T-helper 1 cell treated with Interleukin-12 subunit alpha and Interleukin-12 subunit beta and Interleukin-4 antibody, amounts not matched to agents 30 μg/mL and 1 μg/mL, for 36 hours (primary cell): ENCODE results near the gene MFSD2A.

Experiments
- H3K27ac Mint-ChIP-seq: one replicate; pipeline ENCODE4 v1.8.0; 2021; ENCODE audit warnings: mild to moderate bottlenecking, mixed read lengths
- H3K27me3 Mint-ChIP-seq: one replicate; pipeline ENCODE4 v1.8.0; 2021; ENCODE audit warnings: low read depth, mixed read lengths
- H3K36me3 Mint-ChIP-seq: one replicate; pipeline ENCODE4 v1.8.0; 2021; ENCODE audit warnings: low read depth, mixed read lengths
- H3K4me1 Mint-ChIP-seq: one replicate; pipeline ENCODE4 v1.8.0; 2021; ENCODE audit warnings: low read depth, mixed read lengths
- H3K4me3 Mint-ChIP-seq: one replicate; pipeline ENCODE4 v1.8.0; 2021; ENCODE audit warnings: mild to moderate bottlenecking, moderate library complexity, mixed read lengths
- H3K9me3 Mint-ChIP-seq: one replicate; pipeline ENCODE4 v1.8.0; 2021; ENCODE audit warnings: mixed read lengths

Gene MFSD2A

GRCh38 chr1:39928809-39929587 is 25.9 kb upstream of the MFSD2A start:
- H3K9me3 Mint-ChIP-seq = no peaks in the 10 kb centered on the region
- H3K27me3 Mint-ChIP-seq = no peaks in the 10 kb centered on the region
- no peak overlapping the region for H3K27ac Mint-ChIP-seq
- H3K4me1 Mint-ChIP-seq = no peaks in the 10 kb centered on the region
- no peaks in the 10 kb centered on the region for H3K36me3 Mint-ChIP-seq
- H3K4me3 Mint-ChIP-seq = no peak overlapping the region

GRCh38 chr1:39933956-39934941 is 20.7 kb upstream of the MFSD2A start:
- Mint-ChIP-seq H3K36me3 (no peaks in the 10 kb centered on the region), H3K27me3 (no peaks in the 10 kb centered on the region), H3K9me3 (no peaks in the 10 kb centered on the region), H3K4me3 (no peak overlapping the region), H3K4me1 (no peaks in the 10 kb centered on the region), H3K27ac (no peak overlapping the region)

GRCh38 chr1:39936724-39937491 is 18.0 kb upstream of the MFSD2A start:
- Mint-ChIP-seq H3K9me3 (no peaks in the 10 kb centered on the region), H3K4me1 (no peaks in the 10 kb centered on the region), H3K36me3 (no peaks in the 10 kb centered on the region), H3K4me3 (no peak overlapping the region), H3K27ac (no peak overlapping the region), H3K27me3 (no peaks in the 10 kb centered on the region)

- no peaks in the 10 kb centered on the region for H3K9me3 Mint-ChIP-seq
- peaks cover 4% of the 10 kb centered on the region for H3K27me3 Mint-ChIP-seq
- no peaks in the 10 kb centered on the region for H3K36me3 Mint-ChIP-seq
- peaks cover 1% of the 10 kb centered on the region for H3K4me1 Mint-ChIP-seq
- H3K4me3 Mint-ChIP-seq = no peak overlapping the region
- H3K27ac Mint-ChIP-seq = no peak overlapping the region
These were observed 16.1 kb upstream of the MFSD2A start for GRCh38 chr1:39938856-39939255.

GRCh38 chr1:39940253-39940652 is 14.7 kb upstream of the MFSD2A start:
- Mint-ChIP-seq H3K36me3 (no peaks in the 10 kb centered on the region), H3K4me3 (no peak overlapping the region), H3K27me3 (peaks cover 8% of the 10 kb centered on the region), H3K27ac (no peak overlapping the region), H3K9me3 (no peaks in the 10 kb centered on the region), H3K4me1 (peaks cover 3% of the 10 kb centered on the region)

- no peaks in the 10 kb centered on the region for H3K9me3 Mint-ChIP-seq
- no peak overlapping the region for H3K27ac Mint-ChIP-seq
- no peak overlapping the region for H3K4me3 Mint-ChIP-seq
These were observed 13.7 kb upstream of the MFSD2A start for GRCh38 chr1:39940980-39941871.

GRCh38 chr1:39943471-39944290 is 11.3 kb upstream of the MFSD2A start:
- Mint-ChIP-seq H3K36me3 (no peaks in the 10 kb centered on the region), H3K9me3 (no peaks in the 10 kb centered on the region), H3K4me3 (no peak overlapping the region), H3K27me3 (peaks cover 8% of the 10 kb centered on the region), H3K27ac (no peak overlapping the region), H3K4me1 (peaks cover 3% of the 10 kb centered on the region)

More at GRCh38 chr1:39940980-39941871, 13.7 kb upstream of the MFSD2A start:
- H3K4me1 Mint-ChIP-seq = peaks cover 3% of the 10 kb centered on the region
- no peaks in the 10 kb centered on the region for H3K36me3 Mint-ChIP-seq
- H3K27me3 Mint-ChIP-seq = peaks cover 8% of the 10 kb centered on the region

- Mint-ChIP-seq H3K27me3 (peaks cover 8% of the 10 kb centered on the region), H3K27ac (no peak overlapping the region), H3K4me1 (peaks cover 3% of the 10 kb centered on the region), H3K4me3 (no peak overlapping the region), H3K36me3 (no peaks in the 10 kb centered on the region), H3K9me3 (no peaks in the 10 kb centered on the region)
These were observed 10.4 kb upstream of the MFSD2A start for GRCh38 chr1:39944410-39945112.

GRCh38 chr1:39946216-39946615 is 8.7 kb upstream of the MFSD2A start:
- no peak overlapping the region for H3K27ac Mint-ChIP-seq
- H3K27me3 Mint-ChIP-seq = peaks cover 19% of the 10 kb centered on the region
- H3K4me3 Mint-ChIP-seq = no peak overlapping the region
- H3K9me3 Mint-ChIP-seq = no peaks in the 10 kb centered on the region
- H3K4me1 Mint-ChIP-seq = peaks cover 3% of the 10 kb centered on the region
- no peaks in the 10 kb centered on the region for H3K36me3 Mint-ChIP-seq

GRCh38 chr1:39947260-39947659 is 7.7 kb upstream of the MFSD2A start:
- Mint-ChIP-seq H3K27ac (no peak overlapping the region), H3K4me1 (peaks cover 3% of the 10 kb centered on the region), H3K36me3 (no peaks in the 10 kb centered on the region), H3K9me3 (no peaks in the 10 kb centered on the region), H3K27me3 (peaks cover 19% of the 10 kb centered on the region), H3K4me3 (no peak overlapping the region)

- Mint-ChIP-seq H3K36me3 (no peaks in the 10 kb centered on the region), H3K4me1 (peaks cover 4% of the 10 kb centered on the region), H3K27ac (no peak overlapping the region), H3K27me3 (peaks cover 19% of the 10 kb centered on the region), H3K4me3 (no peak overlapping the region), H3K9me3 (no peaks in the 10 kb centered on the region)
These were observed 5.1 kb upstream of the MFSD2A start for GRCh38 chr1:39949891-39950290.

GRCh38 chr1:39951926-39952325 is 3.0 kb upstream of the MFSD2A start:
- peaks cover 15% of the 10 kb centered on the region for H3K4me1 Mint-ChIP-seq
- no peak overlapping the region for H3K4me3 Mint-ChIP-seq
- peaks cover 19% of the 10 kb centered on the region for H3K27me3 Mint-ChIP-seq
- no peaks in the 10 kb centered on the region for H3K9me3 Mint-ChIP-seq
- H3K36me3 Mint-ChIP-seq = no peaks in the 10 kb centered on the region
- no peak overlapping the region for H3K27ac Mint-ChIP-seq
